ACHN (cell line): ENCODE data around the gene CMIP.
A peak's percentile ranks its signal among the peaks of the same experiment; 100 is the strongest.
"Not testable (repeated sequence)": the region's sequence is repeated elsewhere in the genome, so short reads cannot be mapped to it uniquely, and the experiment has no call there.

ENCODE experiments used
- DNase-seq: peaks from one replicate; pipeline ENCODE4 v3.0.0-alpha.2; 2015
- in situ Hi-C: cut with HindIII; loops from 2 replicates; pipeline ENCODE4 v1.10.0; 2017; ENCODE audit warnings: low sequenced_read_pairs, low pct_ligation_motif_present, low pct_unique_long_range_greater_than_20kb

The CMIP gene

GRCh38 chr16:81737885-81738536 is 293.4 kb downstream of the CMIP start:
- in situ Hi-C loops: no loop called here
- peak; percentile 87 for DNase-seq

GRCh38 chr16:81738783-81739496 is 294.3 kb downstream of the CMIP start:
- no peak for DNase-seq
- in situ Hi-C loops: no loop called here

GRCh38 chr16:81739503-81739902 is 294.9 kb downstream of the CMIP start:
- DNase-seq: no peak
- in situ Hi-C loops: no loop called here

- DNase-seq: no peak
- in situ Hi-C loops: no loop called here
These were observed 295.6 kb downstream of the CMIP start for GRCh38 chr16:81740169-81740568.

GRCh38 chr16:81741430-81741770 is 296.8 kb downstream of the CMIP start:
- DNase-seq, in situ Hi-C loops: not testable (repeated sequence)

GRCh38 chr16:81744385-81744784 is 299.8 kb downstream of the CMIP start:
- in situ Hi-C loops: no loop called here
- no peak for DNase-seq

- in situ Hi-C loops: no loop called here
- no peak for DNase-seq
These were observed 300.3 kb downstream of the CMIP start for GRCh38 chr16:81744911-81745310.

GRCh38 chr16:81745704-81746558 is 301.3 kb downstream of the CMIP start:
- in situ Hi-C loops: no loop called here
- DNase-seq: peak; percentile 38

- in situ Hi-C loops: no loop called here
- no peak for DNase-seq
These were observed 302.0 kb downstream of the CMIP start for GRCh38 chr16:81746566-81746965.

- DNase-seq: no peak
- in situ Hi-C loops: no loop called here
These were observed 304.0 kb downstream of the CMIP start for GRCh38 chr16:81748476-81749198.

- in situ Hi-C loops: no loop called here
- no peak for DNase-seq
These were observed 307.7 kb downstream of the CMIP start for GRCh38 chr16:81752225-81752875.

GRCh38 chr16:81752876-81753227 is 308.2 kb downstream of the CMIP start:
- in situ Hi-C loops: no loop called here
- DNase-seq: no peak

- no peak for DNase-seq
- in situ Hi-C loops: no loop called here
These were observed 310.2 kb downstream of the CMIP start for GRCh38 chr16:81754858-81755257.

GRCh38 chr16:81755915-81756614 is 311.5 kb downstream of the CMIP start:
- no peak for DNase-seq
- in situ Hi-C loops: no loop called here

- no peak for DNase-seq
- in situ Hi-C loops: no loop called here
These were observed 312.2 kb downstream of the CMIP start for GRCh38 chr16:81756615-81757356.

GRCh38 chr16:81758376-81758775 is 313.8 kb downstream of the CMIP start:
- in situ Hi-C loops: no loop called here
- no peak for DNase-seq
